IPS-15b (cell line): ENCODE measurements around the gene ACTG1.

Experiments used
- H3K27me3 ChIP-seq: one replicate; pipeline ENCODE4 v1.6.1; 2013; ENCODE audit warnings: low read length; ENCODE audit not compliant: control insufficient read depth, insufficient read depth
- H3K36me3 ChIP-seq: one replicate; pipeline ENCODE4 v1.6.1; 2013; ENCODE audit warnings: low read length; ENCODE audit not compliant: control insufficient read depth, insufficient read depth
- H3K4me1 ChIP-seq: one replicate; pipeline ENCODE4 v1.6.1; 2013; ENCODE audit warnings: mild to moderate bottlenecking, low read length; ENCODE audit not compliant: control insufficient read depth, insufficient read depth
- H3K4me3 ChIP-seq: one replicate; pipeline ENCODE4 v1.5.1; 2013; ENCODE audit warnings: low read depth, low read length
- H3K9ac ChIP-seq: one replicate; pipeline ENCODE4 v1.6.1; 2013; ENCODE audit warnings: low read depth, mild to moderate bottlenecking, low read length
- H3K9me3 ChIP-seq: one replicate; pipeline ENCODE4 v1.6.1; 2013; ENCODE audit warnings: mild to moderate bottlenecking, low read length; ENCODE audit not compliant: control insufficient read depth, insufficient read depth

The ACTG1 gene

DNA sequence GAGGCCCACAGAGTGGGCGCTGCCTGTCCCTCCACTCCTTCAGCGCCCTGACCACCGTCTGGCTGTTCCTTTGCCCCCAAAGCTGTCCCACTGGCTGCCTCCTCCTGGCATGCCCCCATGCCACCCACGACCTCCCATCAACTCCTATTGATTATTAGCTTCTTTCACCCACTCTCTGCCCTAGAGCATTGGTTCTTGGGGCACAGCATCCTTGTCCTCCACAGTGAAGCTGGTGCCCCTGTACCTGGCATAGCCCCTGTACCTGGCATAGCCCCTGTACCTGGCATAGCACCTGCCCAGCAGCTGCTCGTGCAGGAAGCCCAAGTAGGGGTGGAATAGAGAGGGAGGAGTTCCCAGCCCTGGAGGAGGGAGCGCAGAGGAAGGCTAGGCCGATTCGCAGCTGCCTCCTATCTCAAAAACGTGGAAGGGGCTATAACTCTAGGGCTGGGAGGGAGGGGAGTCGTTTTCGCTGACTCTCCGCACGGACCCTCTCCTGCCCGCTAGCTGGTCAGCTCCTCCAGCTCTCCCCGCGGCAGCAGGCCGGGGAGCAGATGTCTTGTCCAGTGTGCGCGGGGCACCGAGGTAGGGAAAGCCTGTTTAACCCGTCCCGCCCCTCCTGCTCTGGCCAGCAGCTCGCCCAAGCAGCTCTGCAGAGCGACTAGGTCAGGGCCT is 5.7 kb upstream of the ACTG1 start:
- Histone ChIP-seq H3K4me1 (peaks cover 14% of the 10 kb centered on the region), H3K36me3 (no peaks in the 10 kb centered on the region), H3K27me3 (peaks cover 4% of the 10 kb centered on the region), H3K9me3 (no peaks in the 10 kb centered on the region), H3K9ac (no peak overlapping the region), H3K4me3 (peak overlapping the region; percentile 50)

GRCh38 chr17:81517339-81518112 is 4.9 kb upstream of the ACTG1 start:
- Histone ChIP-seq H3K4me3 (peak overlapping the region; percentile 22), H3K9me3 (no peaks in the 10 kb centered on the region), H3K27me3 (peaks cover 4% of the 10 kb centered on the region), H3K4me1 (peaks cover 14% of the 10 kb centered on the region), H3K9ac (no peak overlapping the region), H3K36me3 (no peaks in the 10 kb centered on the region)

DNA sequence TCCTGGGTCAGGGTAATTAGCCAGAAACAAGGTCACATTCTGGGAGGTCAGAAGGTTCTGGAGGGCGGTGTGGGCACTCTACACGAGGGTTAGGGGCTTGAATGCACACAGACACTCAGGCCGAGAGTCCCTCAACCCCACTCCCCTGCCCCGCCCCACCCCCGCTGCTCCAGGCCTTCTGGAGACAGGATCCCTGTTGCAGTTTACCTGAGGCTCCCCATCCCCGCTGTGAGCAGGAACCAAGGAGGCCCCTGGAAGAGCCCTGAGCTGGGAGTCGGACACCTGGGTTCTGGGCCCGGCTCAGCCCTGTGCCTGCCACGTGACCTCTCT is 4.4 kb upstream of the ACTG1 start:
- peaks cover 14% of the 10 kb centered on the region for H3K4me1 ChIP-seq
- no peaks in the 10 kb centered on the region for H3K9me3 ChIP-seq
- peaks cover 4% of the 10 kb centered on the region for H3K27me3 ChIP-seq
- H3K4me3 ChIP-seq = no peak overlapping the region
- H3K9ac ChIP-seq = no peak overlapping the region
- H3K36me3 ChIP-seq = peaks cover 3% of the 10 kb centered on the region

- no peak overlapping the region for H3K9ac ChIP-seq
- H3K27me3 ChIP-seq = peaks cover 4% of the 10 kb centered on the region
- H3K36me3 ChIP-seq = peaks cover 9% of the 10 kb centered on the region
- H3K4me3 ChIP-seq = no peak overlapping the region
- peaks cover 14% of the 10 kb centered on the region for H3K4me1 ChIP-seq
- H3K9me3 ChIP-seq = no peaks in the 10 kb centered on the region
These were observed 3.8 kb upstream of the ACTG1 start for GRCh38 chr17:81516439-81516838.

- peaks cover 17% of the 10 kb centered on the region for H3K36me3 ChIP-seq
- no peaks in the 10 kb centered on the region for H3K9me3 ChIP-seq
- H3K4me1 ChIP-seq = peaks cover 14% of the 10 kb centered on the region
- peak overlapping the region; percentile 68 for H3K9ac ChIP-seq
- H3K4me3 ChIP-seq = peak overlapping the region; percentile 72
- peaks cover 3% of the 10 kb centered on the region for H3K27me3 ChIP-seq
These were observed 3.0 kb upstream of the ACTG1 start for GRCh38 chr17:81515530-81516041.

DNA sequence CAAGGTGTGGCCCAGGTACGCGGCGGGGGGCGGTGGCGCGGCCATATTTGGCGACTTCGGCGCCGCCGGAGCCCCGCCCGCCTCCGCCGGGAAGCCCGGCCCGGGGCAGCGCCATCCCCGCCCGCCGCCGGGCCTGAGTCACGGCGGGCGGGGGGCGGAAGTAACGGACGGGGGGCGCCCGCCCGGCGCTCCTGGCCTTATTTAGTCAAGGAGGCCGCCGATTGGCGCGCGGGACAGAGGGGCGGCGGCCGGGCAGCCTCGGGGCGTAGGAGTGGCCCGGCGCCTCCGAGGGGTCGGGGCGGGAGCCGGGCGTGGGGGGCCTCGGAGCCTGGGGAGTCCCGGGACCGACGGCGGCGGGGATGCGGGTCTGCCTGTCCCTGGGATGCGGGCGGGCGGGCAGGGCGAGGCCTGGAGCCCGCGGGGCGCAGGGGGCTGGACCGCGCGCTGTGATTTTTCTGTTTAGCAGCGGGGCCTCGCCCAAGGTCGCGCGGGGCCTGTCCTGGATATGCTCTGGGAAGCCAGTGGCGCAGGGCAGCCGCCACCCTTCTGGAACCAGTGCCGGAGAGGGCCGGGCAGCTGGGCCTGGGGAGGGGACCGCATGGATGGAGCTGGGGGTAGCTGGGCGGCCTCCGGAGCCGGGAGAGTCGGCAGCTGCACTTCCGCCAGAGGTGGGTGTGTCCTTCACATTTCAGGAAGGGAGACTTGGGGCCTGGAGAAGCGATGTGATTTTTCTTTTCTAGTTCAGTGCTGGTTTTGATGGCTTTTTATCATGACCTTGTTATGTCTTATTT is 2.3 kb upstream of the ACTG1 start:
- Histone ChIP-seq H3K27me3 (no peaks in the 10 kb centered on the region), H3K9me3 (no peaks in the 10 kb centered on the region), H3K36me3 (peaks cover 24% of the 10 kb centered on the region), H3K4me3 (peak overlapping the region; percentile 72), H3K4me1 (peaks cover 10% of the 10 kb centered on the region), H3K9ac (peak overlapping the region; percentile 68)

DNA sequence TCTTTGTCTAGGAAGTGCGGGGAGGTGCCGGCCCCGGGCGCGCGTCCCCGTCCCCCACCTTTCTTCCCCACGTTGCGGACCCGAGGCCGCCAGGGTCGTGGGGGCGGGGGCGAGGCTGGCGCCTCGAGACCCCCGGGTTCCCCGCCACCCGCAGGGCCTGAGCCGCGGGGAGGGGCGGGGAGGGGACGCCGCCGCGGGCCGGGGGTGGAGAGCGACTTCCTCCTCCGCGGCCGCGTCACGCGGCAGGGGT is 1.8 kb upstream of the ACTG1 start:
- peaks cover 29% of the 10 kb centered on the region for H3K36me3 ChIP-seq
- peaks cover 10% of the 10 kb centered on the region for H3K4me1 ChIP-seq
- peak overlapping the region; percentile 61 for H3K4me3 ChIP-seq
- no peaks in the 10 kb centered on the region for H3K9me3 ChIP-seq
- no peaks in the 10 kb centered on the region for H3K27me3 ChIP-seq
- H3K9ac ChIP-seq = peak overlapping the region; percentile 89

DNA sequence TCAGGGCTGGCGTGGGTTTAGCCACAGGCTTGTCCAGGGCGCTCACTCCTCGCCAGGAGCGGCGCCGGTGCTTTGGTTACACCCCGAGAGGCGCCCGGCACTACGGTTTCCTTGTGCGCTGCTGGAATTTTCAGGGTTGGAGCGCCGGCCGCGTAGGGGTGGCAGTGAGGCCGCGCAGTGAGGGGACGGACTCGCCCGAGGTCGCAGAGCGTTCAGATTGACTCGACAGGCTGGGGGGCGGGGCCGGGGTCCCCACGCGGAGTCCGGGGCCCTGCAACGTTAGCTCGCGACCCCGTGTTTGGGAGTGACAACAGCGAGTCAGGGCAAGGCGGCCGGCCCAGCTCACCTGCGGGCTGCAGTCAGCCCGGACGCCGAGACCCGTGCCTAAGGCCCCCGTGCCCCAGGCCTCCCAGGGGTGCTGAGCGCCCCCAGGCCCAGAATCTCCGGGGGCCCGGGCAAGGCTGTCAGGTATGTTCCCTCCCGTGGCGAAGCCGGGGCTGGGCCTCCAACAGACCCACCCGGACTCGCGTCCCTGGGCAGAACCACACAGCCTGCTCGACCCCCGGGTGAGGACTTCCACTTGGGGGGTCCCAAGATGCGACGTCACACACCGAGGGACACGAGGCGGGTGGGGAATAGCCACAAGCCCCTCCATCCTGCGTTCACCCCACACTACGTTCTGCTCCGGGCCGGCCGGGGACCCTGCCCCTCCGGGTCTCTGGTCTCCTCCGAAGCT is 1.3 kb upstream of the ACTG1 start:
- no peaks in the 10 kb centered on the region for H3K9me3 ChIP-seq
- peaks cover 32% of the 10 kb centered on the region for H3K36me3 ChIP-seq
- H3K9ac ChIP-seq = peak overlapping the region; percentile 89
- H3K4me3 ChIP-seq = peak overlapping the region; percentile 61
- H3K4me1 ChIP-seq = peaks cover 10% of the 10 kb centered on the region
- no peaks in the 10 kb centered on the region for H3K27me3 ChIP-seq

DNA sequence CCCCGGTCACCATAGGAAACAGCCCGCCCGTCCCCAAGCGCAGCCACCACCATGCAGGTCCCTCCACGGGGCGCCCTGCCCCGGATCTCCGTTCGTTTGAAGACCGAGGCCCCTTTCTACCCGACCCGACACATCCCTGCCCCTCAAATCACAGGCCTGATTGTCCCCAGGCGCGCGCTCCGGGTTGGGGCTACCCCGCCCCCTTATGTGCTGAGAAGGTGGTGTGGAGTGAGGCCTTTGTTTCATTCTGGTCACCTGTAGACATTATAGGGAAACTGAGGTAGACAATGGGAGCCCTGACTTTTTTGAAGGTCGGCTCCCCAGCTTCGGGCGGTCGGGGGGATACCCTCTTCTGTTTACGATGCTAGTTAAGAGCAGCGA is 763 bp upstream of the ACTG1 start:
- H3K36me3 ChIP-seq = peaks cover 35% of the 10 kb centered on the region
- peaks cover 10% of the 10 kb centered on the region for H3K4me1 ChIP-seq
- no peaks in the 10 kb centered on the region for H3K27me3 ChIP-seq
- peak overlapping the region; percentile 89 for H3K9ac ChIP-seq
- no peaks in the 10 kb centered on the region for H3K9me3 ChIP-seq
- peak overlapping the region; percentile 61 for H3K4me3 ChIP-seq

DNA sequence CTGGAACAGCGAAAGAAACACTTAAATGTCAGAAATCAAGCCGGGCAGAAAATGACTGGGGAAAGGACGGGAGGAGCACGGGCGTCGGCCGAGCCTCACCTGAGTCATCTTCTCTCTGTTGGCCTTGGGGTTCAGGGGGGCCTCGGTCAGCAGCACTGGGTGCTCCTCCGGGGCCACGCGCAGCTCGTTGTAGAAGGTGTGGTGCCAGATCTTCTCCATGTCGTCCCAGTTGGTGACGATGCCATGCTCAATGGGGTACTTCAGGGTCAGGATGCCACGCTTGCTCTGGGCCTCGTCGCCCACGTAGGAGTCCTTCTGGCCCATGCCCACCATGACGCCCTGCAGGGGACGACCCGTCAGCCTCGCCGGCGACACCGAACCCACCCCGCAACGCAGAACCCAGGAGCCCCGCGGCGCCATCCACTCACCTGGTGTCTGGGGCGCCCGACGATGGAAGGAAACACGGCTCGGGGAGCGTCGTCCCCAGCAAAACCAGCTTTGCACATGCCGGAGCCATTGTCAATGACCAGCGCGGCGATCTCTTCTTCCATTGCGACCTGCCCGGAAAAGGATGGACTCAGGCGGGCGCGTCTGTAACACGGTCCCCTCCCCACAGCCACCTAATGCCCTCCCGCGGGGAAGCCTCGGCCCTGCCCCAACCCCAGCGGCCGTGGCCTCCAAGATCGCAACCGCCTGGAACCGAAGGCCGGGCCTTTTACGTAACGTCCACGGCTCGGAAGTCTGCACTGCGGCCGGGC is 616 bp downstream of the ACTG1 start:
- H3K9ac ChIP-seq = peak overlapping the region; percentile 95
- peaks cover 35% of the 10 kb centered on the region for H3K36me3 ChIP-seq
- H3K4me3 ChIP-seq = peak overlapping the region; percentile 95
- H3K27me3 ChIP-seq = no peaks in the 10 kb centered on the region
- no peaks in the 10 kb centered on the region for H3K9me3 ChIP-seq
- H3K4me1 ChIP-seq = peaks cover 3% of the 10 kb centered on the region

DNA sequence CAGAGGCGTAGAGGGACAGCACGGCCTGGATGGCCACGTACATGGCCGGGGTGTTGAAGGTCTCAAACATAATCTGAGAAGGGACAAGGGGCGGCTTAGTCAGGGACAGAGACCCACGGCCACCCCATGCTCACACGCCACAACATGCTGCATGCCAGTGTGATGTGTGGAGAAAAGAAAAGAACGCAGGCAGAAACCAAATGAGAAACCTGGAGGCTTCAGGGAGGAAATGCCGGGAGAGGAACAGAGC is 1.1 kb downstream of the ACTG1 start:
- Histone ChIP-seq H3K9me3 (no peaks in the 10 kb centered on the region), H3K36me3 (peaks cover 35% of the 10 kb centered on the region), H3K9ac (peak overlapping the region; percentile 95), H3K4me1 (no peaks in the 10 kb centered on the region), H3K4me3 (peak overlapping the region; percentile 95), H3K27me3 (no peaks in the 10 kb centered on the region)
